Hepatocyte (in vitro differentiated cells): Measurements from ENCODE around the gene CHST14. TPM values are rescaled to one million over a fixed set of nuclear protein-coding genes. Genes with fewer than 3 reads are reported as not detected.

Source experiments
- DNase-seq: peaks from one replicate; pipeline ENCODE4 v3.0.0-alpha.2; 2016; ENCODE audit warnings: low spot score
- H2AFZ ChIP-seq: fragments of 200-600 bp; sonication (generic); 2 replicates; pipeline ENCODE4 v1.6.0; 2016; ENCODE audit warnings: antibody characterized with exemption, mild to moderate bottlenecking
- H3K27ac ChIP-seq: fragments of 200-600 bp; sonication (generic); 2 replicates; pipeline ENCODE4 v1.5.1; 2016; ENCODE audit warnings: mild to moderate bottlenecking
- H3K27me3 ChIP-seq: fragments of 200-600 bp; sonication (generic); 2 replicates; pipeline ENCODE4 v1.6.1; 2016
- H3K36me3 ChIP-seq: fragments of 200-600 bp; sonication (generic); replicated peaks from 2 replicates; pipeline ENCODE4 v1.5.1; 2016; ENCODE audit warnings: low read depth; ENCODE audit not compliant: insufficient read depth
- H3K4me1 ChIP-seq: fragments of 200-600 bp; sonication (generic); 2 replicates; pipeline ENCODE4 v1.5.1; 2016; ENCODE audit warnings: mild to moderate bottlenecking, moderate library complexity; ENCODE audit not compliant: insufficient read depth
- H3K4me2 ChIP-seq: fragments of 200-600 bp; sonication (generic); 2 replicates; pipeline ENCODE4 v1.6.0; 2016
- H3K4me3 ChIP-seq: fragments of 200-600 bp; sonication (generic); 2 replicates; pipeline ENCODE4 v1.5.1; 2016; ENCODE audit warnings: mild to moderate bottlenecking
- H3K79me2 ChIP-seq: fragments of 200-600 bp; sonication (generic); 2 replicates; pipeline ENCODE4 v1.6.0; 2017; ENCODE audit warnings: mild to moderate bottlenecking
- H3K9me2 ChIP-seq: fragments of 200-600 bp; sonication (generic); replicated peaks from 2 replicates; pipeline ENCODE4 v1.6.0; 2017; ENCODE audit warnings: mild to moderate bottlenecking; ENCODE audit not compliant: insufficient read depth
- H3K9me3 ChIP-seq: fragments of 200-600 bp; sonication (generic); 2 replicates; pipeline ENCODE4 v1.5.1; 2016; ENCODE audit warnings: low read depth, mild to moderate bottlenecking
- H4K20me1 ChIP-seq: fragments of 200-600 bp; sonication (generic); 2 replicates; pipeline ENCODE4 v1.6.0; 2016; ENCODE audit warnings: mild to moderate bottlenecking; ENCODE audit not compliant: insufficient read depth, poor library complexity, severe bottlenecking
- CTCF ChIP-seq: fragments of 200-600 bp; sonication (generic); IDR thresholded peaks from 2 replicates; pipeline ENCODE4 v1.5.1; 2016; ENCODE audit warnings: antibody characterized with exemption, mild to moderate bottlenecking; ENCODE audit not compliant: poor library complexity
- EZH2 ChIP-seq: fragments of 200-600 bp; sonication (generic); IDR thresholded peaks from 2 replicates; pipeline ENCODE4 v1.6.1; 2016; ENCODE audit warnings: antibody characterized with exemption, mild to moderate bottlenecking, borderline replicate concordance
- EZH2phosphoT487 ChIP-seq: fragments of 200-600 bp; sonication (generic); IDR thresholded peaks from one replicate; pipeline ENCODE4 v1.6.1; 2018; ENCODE audit warnings: antibody characterized with exemption, mild to moderate bottlenecking, low read depth, moderate library complexity; ENCODE audit not compliant: unreplicated experiment, severe bottlenecking
- WGBS: methylation state at CpG from one replicate; pipeline ENCODE4 v1.1.6; 2016; ENCODE audit warnings: low lambda C conversion rate; ENCODE audit errors: missing lambda C conversion rate; 5-methylcytosine and 5-hydroxymethylcytosine counted together
- polyA plus RNA-seq: library from polyadenylated mRNA; unstranded; fragments of >200 nt; fragmentation: Nextera tagmentation; extraction: Ambion mirVana; gene quantifications from 2 replicates; pipeline ENCODE4 v1.2.1, GENCODE V29; 2016
- total RNA-seq: library from RNA; depleted of rRNA; stranded (reverse); fragments of >200 nt; gene quantifications from 2 replicates; pipeline ENCODE4 v1.2.3, GENCODE V29; 2014

Gene CHST14
- total and polyA plus RNA-seq, 2 experiments from 2014 or later: 15.7 to 16.6 TPM

- 88% methylated on average over 4 of the region's 4 CpGs for WGBS
- no peaks in the 10 kb centered on the region for H3K79me2 ChIP-seq
- no peaks in the 10 kb centered on the region for H3K4me1 ChIP-seq
- H3K27ac ChIP-seq: no peak overlapping the region
- no peaks in the 10 kb centered on the region for H3K27me3 ChIP-seq
- no peaks in the 10 kb centered on the region for H3K36me3 ChIP-seq
- TF ChIP-seq EZH2 (no peak), CTCF (no peak), EZH2phosphoT487 (no peak)
- H4K20me1 ChIP-seq: no peaks in the 10 kb centered on the region
- H3K4me3 ChIP-seq: no peak overlapping the region
- H2AFZ ChIP-seq: no peak overlapping the region
- H3K4me2 ChIP-seq: no peak overlapping the region
- H3K9me2 ChIP-seq: no peaks in the 10 kb centered on the region
- H3K9me3 ChIP-seq: no peaks in the 10 kb centered on the region
- no peak for DNase-seq
These were observed 30.0 kb downstream of the CHST14 start for GRCh38 chr15:40500568-40501330.

GRCh38 chr15:40501487-40501886 is 30.7 kb downstream of the CHST14 start:
- Histone ChIP-seq H3K9me2 (no peaks in the 10 kb centered on the region), H3K36me3 (no peaks in the 10 kb centered on the region), H3K79me2 (no peaks in the 10 kb centered on the region), H4K20me1 (no peaks in the 10 kb centered on the region), H3K27me3 (no peaks in the 10 kb centered on the region), H3K4me1 (no peaks in the 10 kb centered on the region), H3K9me3 (no peaks in the 10 kb centered on the region), H3K27ac (no peak overlapping the region), H2AFZ (no peak overlapping the region), H3K4me3 (no peak overlapping the region), H3K4me2 (no peak overlapping the region)
- no peak for DNase-seq
- 80% methylated on average over 6 of the region's 6 CpGs for WGBS
- no peak for TF ChIP-seq EZH2

DNA sequence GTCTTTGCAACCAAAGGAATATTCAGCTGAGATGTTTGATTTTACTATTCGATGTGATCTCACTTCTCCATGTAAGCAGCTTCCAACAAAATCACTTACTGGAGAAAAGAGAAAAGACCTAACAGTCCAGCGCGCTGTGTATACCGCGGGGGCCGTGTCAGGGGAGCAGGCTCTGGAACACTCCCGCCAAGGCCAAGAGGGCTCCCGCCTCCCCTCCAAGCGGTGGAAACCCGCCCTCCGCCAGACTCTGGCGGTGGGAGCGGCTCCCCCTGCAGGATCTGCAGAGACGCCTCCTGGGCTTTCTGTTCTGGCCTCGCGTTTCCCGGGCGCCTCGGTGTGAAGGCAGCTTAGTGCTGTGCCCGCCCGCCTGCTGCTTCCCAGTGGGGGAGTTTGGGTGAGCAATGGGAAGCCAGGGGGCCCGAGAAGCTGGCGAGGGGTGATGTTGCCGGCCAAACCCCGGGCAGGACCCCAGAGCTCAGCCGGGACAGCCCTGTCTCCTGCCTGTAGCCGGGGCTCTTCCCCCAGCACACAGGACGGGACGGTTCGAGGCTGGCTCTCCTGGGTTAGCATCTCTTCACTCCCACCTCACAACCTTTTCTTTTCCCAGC is 36.3 kb downstream of the CHST14 start:
- Histone ChIP-seq H3K4me2 (peak overlapping the region; percentile 81), H3K79me2 (no peaks in the 10 kb centered on the region), H3K36me3 (no peaks in the 10 kb centered on the region), H3K4me3 (no peak overlapping the region), H3K9me2 (no peaks in the 10 kb centered on the region), H4K20me1 (no peaks in the 10 kb centered on the region), H3K27ac (no peak overlapping the region), H2AFZ (peak overlapping the region; percentile 29), H3K27me3 (no peaks in the 10 kb centered on the region), H3K4me1 (peaks cover 9% of the 10 kb centered on the region), H3K9me3 (no peaks in the 10 kb centered on the region)
- 9% methylated on average over 30 of the region's 30 CpGs for WGBS
- DNase-seq: peak; percentile 91
- TF ChIP-seq EZH2phosphoT487: no peak
- TF ChIP-seq EZH2: no peak
- TF ChIP-seq CTCF: peak; percentile 79

DNA sequence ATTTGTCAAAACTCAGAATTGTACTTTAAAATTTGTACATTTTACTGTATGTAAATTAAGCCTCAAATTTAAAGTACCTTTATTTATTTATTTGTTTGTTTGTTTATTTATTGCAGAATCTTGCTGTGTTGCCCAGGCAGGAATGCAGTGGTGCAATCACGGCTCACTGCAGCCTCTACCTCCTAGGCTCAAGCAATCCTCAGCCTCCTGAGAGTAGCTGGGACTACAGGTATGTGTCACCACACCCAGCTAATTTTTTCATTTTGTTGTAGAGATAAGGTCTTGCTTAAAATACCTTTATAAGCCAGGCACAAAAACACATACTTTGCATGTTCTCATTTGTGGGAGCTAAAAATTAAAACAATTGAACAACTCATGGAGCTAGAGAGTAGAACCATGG is 37.4 kb downstream of the CHST14 start:
- no peak overlapping the region for H3K4me2 ChIP-seq
- H3K27me3 ChIP-seq: no peaks in the 10 kb centered on the region
- no peak overlapping the region for H2AFZ ChIP-seq
- no peak overlapping the region for H3K4me3 ChIP-seq
- H3K4me1 ChIP-seq: peaks cover 9% of the 10 kb centered on the region
- no peaks in the 10 kb centered on the region for H4K20me1 ChIP-seq
- H3K79me2 ChIP-seq: no peaks in the 10 kb centered on the region
- no peaks in the 10 kb centered on the region for H3K9me2 ChIP-seq
- H3K36me3 ChIP-seq: no peaks in the 10 kb centered on the region
- WGBS: 89% methylated on average over 1 of the region's 1 CpG
- DNase-seq: no peak
- H3K27ac ChIP-seq: no peak overlapping the region
- no peaks in the 10 kb centered on the region for H3K9me3 ChIP-seq
- no peak for TF ChIP-seq CTCF
- TF ChIP-seq EZH2: no peak
